NOMO-1 treated with DMSO at 0.1 percent for 48 hours (cell line): ENCODE measurements around the gene RAB11FIP4.
"Not testable (repeated sequence)": the region's sequence is repeated elsewhere in the genome, so short reads cannot be mapped to it uniquely, and the experiment has no call there.

ENCODE experiments used
- DNase-seq: peaks from one replicate; lab custom pipeline; 2025; ENCODE audit not compliant: unreplicated experiment; lab: John Stamatoyannopoulos, UW

The RAB11FIP4 gene

DNA sequence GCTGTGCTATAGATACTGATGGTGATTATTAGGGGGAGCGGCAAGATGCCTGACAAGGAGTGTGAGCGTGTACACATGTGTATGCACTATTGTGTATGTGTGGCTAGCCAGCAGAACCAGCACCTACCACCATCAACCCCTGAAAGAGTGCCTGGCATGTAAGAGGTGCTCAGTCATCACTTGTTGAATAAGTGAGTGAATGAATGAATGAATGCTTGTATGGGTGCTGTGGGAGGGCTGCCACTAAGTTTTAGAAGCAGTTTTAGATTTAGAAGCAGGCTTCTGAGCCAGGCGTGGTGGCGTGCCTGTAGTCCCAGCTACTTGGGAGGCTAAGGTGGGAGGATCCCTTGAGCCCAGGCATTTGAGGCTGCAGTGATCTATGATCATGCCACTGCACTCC is 37.0 kb downstream of the RAB11FIP4 start:
- no peak for DNase-seq

DNA sequence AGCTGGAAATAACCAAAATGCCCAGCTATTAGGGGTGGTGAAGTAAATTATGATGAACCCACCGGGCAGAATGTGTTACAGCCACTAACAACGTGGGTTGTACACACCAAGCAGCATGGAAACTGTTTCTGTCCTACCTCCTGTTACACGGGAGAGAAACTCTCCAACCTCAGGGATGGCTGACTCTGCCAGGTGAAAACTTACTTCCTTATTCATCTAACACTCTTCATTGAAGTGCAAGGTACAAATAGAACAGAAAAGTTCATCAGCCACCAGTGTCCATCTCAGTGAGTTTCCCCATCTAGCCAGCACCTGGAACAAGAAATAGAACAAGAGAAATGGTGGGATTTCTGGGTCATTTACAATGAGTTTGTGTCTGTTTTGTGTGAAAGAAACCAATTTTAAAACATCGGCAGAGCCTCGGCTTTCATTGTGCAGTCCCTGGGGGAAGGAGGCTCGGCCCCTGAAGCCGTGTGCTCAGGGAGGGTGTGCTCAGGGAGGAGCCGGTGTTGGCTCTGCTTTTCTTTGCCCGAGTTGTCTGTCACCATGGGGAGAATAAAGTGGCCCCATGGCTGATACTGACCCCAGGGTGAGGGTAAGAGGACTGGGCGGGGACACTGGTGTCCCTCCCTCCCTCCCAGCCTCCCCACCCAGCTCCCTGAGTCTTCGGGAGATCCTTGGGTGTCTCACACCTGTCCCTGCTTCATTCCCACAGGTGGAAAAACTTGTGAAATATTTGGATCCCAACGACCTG is 39.8 kb downstream of the RAB11FIP4 start:
- DNase-seq, result no peak

DNA sequence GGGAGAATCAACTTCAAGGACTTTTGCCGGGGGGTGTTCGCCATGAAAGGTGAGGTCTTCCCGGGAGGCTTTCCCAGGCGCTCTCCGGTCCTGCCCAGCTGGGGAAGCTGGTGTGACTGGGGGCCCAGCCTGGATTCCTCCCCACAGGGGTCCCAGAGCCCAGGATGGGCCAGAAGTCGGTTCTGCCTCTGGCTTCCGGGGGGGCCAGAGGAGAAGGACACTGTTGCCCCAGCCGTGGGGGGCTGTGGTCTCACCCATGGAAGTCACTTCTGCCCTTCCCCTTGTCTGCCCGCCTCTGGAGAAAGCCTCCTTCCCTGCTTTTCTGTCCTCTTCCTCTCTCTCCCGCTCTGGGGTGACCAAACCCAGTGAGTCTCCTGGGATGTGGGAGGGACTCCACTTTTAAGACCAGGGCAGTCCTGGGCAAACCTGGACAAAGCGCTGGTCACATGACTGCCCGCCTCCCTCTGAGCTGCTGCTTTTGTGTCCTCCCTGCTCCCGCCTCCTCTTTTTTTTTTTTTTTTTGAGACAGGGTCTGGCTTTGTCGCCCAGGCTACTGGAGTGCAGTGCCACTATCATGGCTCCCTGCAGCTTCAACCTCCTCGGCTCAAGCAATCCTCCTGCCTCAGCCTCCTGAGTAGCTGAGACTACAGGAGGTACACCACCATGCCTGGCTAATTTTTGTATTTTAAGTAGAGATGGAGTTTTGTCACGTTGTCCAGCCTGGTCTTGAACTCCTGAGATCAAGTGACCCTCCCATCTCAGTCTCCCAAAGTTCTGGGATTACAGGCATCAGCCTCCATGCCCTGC is 40.6 kb downstream of the RAB11FIP4 start:
- DNase-seq, result no peak

DNA sequence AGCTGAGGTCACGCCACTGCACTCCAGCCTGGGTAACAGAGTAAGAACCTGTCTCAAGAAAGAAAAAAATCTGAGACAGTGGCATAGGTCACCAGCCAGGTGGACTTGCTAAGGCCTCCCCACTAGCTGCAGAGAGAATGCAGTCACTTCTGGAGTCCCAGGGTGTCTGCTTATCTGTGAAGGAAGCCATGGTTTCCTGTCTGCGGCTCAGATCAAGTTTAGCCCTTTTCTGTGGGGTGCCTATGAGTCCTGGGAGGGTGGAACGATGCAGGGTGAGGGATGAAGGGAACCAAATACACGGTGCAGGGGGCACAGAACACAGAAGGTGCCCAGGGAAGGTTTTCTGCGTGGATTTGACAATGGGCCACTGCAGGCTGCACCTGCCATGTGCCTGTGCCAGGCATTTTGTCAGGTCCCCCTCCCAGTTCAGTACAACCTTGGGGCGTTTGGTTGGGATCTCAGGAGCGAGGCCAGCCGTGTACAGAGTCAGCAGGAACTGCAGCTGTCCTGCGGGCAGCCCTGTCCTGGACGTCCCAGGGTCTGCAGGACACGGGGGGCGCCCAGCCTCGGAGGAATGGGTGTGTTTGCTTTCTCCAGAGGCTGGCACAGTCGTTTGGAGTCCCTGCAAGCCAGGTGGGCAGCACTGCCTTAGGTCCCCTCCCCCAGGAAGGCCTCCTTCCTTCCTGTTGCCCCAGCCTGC is 41.8 kb downstream of the RAB11FIP4 start:
- DNase-seq, result no peak

DNA sequence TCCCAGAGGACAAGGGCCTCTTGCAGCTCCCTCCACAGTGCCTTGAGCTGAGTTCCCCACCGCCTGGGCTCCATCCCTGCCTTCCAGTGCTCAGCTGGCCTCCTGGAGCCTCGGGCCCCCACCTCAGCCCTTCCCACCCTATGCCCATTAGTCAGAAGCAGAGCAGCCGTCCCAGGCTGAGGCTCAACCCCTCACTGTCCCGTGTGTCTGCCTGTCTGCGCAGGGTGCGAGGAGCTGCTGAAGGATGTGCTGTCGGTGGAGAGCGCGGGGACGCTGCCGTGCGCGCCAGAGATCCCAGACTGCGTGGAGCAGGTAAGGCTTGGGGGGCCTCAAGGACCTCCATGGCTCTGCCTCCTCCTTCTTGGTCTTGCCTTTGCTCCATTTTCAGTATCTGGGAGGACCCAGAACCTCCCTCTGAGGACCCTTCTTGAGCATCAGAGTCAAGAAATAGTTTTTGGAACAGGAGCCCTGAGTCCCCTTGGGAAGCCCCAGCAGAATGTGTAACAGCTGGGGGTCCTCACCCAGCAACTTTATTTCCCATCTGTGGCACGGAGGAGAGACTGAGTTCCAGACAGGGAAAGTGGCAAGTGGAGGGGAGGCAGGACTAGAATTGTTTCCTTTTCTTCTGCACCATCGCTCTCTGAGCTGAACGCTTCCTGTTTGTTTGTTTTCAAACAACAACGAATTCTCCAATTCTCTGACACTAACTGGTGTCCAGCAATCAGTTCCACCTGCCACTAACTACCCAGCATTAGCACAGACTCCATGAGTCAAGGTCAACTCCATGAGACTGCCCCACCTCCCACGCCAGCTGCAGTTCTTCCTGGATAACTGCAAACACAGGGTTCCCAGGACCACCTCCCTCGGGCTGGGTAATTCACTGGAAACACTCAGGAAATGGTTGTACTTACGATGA is 42.6 kb downstream of the RAB11FIP4 start:
- DNase-seq, result no peak

DNA sequence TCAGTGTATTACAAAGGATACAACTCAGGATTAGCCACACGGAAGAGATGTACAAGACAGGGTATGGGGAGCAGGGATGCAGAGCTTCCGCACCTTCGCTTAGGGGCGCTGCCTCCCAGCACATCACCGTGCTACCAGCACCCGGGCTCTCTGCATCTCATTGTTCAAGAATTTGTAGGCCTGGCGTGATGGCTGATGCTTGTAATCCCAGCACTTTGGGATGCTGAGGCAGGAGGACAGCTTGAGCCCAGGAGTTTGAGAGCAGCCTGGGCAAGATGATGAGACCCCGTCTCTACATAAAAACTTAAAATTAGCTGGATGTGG is 43.2 kb downstream of the RAB11FIP4 start:
- no peak for DNase-seq

DNA sequence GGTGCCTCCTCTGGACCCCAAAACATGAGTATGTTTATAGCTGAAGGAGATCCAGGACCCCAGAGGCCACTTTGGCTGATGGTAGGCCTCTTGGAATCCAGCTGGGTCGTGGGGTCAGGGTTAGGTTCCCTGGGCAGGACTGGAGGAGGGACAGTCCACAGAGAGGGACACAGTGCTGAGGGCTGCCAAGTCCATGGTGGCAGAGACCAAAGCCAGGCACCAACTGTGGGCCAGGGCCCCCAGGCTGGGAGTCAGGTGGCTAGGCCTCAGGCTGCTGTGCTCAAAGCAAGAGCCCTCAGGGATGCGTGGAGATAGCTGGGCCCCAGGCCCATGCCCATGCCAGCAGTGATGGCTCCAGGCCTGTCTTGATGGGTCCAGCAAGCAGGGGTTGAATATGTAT is 44.1 kb downstream of the RAB11FIP4 start:
- no peak for DNase-seq

DNA sequence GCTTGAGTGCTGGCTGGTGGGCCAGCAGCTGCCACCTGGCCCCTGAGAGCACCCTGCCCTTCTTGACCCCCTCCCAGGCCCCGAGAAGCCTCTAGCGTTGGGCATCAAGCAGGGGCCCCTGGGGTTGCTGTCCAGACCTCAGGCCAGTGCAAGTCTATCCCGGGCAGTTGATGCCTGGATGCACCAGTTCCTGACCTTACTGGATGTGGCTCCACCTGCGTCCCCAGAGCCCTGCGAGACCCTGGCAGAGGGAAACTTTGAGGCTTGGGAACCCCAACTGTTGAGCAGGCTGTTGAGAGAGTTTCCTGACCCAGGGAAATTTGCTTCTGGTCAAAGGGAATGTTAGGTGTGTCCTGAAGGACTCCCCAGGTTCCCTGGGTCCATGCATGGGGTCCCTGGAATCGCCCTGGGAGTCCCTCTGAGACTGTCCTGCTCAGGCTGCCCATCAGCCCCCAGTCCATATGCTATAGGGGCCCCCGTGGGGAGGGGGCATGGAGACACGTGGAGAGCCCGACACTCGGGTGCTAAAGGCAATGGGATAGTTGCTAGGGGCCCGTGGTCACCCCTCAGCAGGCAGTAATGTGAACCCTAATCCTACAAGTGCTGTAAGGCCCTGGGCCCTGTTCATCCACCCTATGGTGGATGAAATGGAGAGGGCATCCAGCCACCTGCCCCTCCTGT is 46.4 kb downstream of the RAB11FIP4 start:
- DNase-seq, result no peak

DNA sequence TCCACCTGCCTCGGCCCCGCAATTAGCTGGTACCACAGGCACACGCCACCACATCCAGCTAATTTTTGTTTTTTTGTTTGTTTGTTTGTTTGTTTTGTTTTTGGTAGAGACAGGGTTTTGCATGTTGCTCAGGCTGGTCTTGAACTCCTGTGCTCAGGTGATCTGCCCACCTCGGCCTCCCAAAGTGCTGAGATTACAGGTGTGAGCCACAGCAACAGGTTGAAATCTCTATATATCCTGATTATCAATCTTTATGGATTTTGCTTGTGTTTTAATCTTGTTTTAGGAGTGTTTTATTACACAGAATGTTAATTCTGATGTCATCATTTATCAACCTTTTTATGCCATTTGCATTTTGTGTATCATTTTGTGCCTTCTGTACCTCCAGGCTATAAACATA is 48.2 kb downstream of the RAB11FIP4 start:
- no peak for DNase-seq

DNA sequence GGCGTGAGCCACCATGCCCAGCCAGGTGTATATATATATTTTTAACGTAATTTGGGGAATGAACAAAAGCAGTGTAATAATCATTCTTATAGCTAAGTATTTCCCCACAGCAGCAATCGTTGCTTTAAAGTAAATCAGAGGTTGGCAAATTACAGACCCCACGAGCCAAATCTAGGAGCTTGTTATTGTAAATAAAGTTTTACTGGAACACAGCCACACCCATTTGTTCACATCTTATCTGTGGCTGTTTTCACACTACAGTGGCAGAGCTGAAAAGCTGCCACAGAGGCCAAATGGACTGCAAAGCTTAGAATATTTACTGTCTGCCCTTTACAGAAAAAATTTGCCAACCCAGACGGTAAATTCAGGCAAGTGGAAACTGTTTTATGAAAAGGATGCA is 50.8 kb downstream of the RAB11FIP4 start:
- DNase-seq, result no peak

DNA sequence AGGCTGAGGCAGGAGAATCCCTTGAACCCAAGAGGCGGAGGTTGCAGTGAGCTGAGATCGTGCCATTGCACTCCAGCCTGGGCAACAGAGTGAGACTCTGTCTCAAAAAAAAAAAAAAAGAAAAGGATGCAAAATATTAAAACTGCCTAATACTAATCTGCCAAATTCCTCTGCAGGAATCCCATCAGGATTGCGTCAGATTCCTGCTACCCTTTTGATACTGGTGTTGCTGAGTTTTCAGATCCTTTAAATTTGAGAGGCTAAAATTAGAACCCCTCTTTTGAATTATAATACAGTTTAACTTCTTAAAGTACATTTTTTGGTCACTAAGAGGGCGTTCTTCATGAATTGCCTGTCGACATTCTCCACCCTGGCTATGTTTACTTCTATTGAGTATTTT is 51.4 kb downstream of the RAB11FIP4 start:
- DNase-seq, result not testable (repeated sequence)

DNA sequence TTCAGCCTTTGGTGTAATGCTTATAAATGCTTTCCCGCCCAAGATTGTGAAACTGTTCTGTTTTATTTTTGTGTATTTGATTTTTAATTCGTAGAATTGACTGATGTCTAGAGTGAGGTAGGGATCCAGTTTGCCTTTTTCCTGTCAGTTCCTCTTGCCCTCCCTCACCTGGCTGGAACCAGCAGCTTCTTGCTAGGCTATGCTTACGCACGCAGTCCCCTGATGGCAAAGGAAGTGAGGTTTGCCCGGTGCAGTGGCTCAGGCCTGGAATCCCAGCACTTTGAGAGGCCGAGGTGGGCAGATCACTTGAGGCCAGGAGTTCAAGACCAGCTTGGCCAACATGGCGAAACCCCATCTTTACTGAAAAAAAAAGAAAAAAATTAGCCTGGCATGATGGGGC is 51.9 kb downstream of the RAB11FIP4 start:
- DNase-seq, result no peak

DNA sequence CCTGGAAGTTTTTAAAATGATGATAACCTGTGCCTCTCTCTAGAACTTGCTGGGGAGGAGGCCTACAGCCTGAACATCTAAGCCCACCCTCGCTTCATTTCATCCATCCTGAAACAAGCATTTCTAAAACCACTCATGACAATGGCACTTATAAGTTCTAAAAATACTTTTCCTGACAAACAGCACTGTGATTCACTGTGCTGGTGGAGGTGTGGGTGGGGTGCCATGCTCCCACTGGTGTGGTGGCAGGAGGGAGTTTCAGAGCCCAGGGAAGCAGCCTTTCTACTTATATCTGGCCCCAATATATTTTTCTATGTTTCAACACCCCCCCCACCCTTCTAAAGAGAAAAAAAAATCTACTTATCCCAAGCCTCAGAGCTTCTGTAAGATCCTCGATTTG is 52.6 kb downstream of the RAB11FIP4 start:
- no peak for DNase-seq

DNA sequence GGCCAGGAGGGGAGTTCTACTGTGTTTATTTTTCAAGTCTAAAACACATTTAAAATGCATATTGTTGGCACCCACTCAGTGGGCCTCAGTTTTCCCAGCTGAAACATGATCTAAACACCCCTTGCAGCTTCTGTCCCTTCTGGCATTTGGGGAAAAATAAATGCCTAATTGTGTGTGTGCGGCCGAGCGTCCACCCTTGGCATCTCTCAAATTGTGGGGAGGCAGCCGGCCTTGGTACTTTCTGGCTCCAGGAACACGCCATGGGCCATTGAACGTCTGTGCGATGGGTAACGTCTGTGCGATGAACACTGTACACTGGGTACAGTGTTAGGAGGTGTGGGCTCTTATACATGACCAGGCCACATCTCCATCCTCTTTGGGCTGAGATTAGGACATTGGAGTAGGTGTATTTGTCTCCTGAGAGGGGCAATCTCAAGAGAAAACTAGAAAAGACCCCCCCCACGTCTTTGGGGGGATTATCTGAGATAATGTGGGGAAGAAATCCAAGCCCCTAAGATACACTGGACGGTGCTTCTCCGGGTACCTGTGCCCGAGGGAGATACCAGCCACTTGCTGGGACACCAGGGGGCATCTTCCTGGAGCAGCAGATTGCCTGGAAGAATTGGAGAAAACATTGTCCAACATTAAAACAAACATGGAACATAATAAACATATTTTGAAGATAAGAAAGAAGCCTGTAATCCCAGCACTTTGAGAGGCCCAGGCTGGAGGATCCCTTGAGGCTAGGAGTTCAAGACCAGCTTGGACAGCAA is 54.9 kb downstream of the RAB11FIP4 start:
- DNase-seq, result no peak

DNA sequence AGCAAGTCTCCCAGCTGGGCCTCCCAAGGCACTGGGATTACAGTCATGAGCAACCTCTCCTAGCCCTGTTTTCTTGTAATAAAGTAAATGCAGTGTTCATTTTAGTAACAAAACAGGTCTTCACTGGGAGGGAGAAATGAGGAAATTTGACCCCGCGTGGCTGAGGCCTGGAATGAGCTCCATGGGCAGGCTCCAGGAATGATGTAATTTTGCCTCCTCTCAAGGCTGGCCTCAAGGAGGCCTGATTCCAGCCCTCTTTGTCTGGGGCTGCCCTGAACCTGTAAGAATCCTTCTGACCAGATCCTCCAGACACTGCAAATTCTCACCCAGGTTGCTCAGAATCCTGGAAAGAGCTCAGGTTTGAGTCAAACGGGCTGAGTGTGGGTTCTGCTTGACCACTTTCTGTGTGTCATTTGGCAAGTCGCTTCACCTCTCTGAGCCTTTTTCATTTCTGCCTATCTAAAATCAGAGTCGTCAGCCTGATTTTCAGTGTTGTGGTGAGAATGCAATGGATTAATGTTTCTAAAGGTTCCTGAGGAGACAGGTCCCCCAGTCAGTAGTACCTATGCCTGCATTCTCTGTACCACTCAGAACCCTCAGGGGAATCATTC is 57.1 kb downstream of the RAB11FIP4 start:
- no peak for DNase-seq

DNA sequence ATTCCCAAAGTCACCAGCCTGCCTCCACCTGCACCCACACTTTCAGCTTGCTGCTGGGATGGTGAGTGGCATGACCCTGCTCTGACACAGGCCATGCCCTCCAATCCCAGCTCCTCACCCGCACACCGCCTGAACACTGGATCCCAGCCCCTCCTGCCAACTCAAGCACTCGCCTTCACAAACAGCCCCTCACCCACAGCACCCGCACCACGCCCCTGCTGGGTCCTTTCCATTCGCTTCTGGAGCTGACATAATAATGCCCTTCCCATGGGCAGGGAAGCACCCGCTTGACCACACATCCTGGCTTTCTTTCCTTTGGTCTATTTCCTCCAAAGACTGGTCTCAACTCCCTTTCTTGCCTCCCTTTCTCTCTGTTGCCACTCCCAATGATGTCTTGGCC is 57.6 kb downstream of the RAB11FIP4 start:
- no peak for DNase-seq

DNA sequence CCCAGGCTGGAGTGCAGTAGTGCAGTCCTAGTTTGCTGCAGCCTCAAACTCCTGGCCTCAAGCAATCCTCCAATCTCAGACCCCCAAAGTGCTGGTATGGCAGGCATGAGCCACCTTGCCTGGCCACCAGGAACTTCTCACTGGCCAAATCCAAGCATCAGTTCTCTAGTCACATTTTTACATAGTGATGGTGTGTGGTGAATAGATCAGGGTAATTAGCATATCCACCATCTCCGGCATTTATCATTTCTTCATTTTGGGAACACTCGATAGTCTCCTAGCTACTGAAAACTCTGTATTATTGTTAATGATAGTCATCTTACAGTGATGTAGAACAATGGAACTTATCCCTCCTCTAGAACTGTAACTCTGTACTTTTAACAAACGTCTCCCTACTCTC is 58.3 kb downstream of the RAB11FIP4 start:
- no peak for DNase-seq

DNA sequence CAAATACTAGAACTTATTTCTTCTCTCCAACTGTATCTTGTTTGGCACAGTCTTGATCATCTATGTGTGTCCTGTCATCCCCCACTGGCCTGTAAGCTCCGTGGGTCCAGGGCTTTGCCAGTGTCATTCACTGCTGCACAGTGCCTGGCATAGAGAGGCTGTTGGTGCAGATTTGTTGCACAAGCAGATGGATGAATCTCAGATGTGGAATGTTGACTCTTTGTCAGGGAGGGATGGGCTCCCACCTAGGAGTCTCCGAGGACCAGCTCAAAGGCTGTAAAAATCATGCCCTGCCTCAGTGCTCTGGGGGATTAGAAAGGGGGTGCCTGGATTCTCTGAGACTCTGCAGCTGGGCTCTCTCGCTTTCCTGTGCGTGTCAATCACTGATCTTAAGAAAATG is 60.6 kb downstream of the RAB11FIP4 start:
- DNase-seq, result no peak

DNA sequence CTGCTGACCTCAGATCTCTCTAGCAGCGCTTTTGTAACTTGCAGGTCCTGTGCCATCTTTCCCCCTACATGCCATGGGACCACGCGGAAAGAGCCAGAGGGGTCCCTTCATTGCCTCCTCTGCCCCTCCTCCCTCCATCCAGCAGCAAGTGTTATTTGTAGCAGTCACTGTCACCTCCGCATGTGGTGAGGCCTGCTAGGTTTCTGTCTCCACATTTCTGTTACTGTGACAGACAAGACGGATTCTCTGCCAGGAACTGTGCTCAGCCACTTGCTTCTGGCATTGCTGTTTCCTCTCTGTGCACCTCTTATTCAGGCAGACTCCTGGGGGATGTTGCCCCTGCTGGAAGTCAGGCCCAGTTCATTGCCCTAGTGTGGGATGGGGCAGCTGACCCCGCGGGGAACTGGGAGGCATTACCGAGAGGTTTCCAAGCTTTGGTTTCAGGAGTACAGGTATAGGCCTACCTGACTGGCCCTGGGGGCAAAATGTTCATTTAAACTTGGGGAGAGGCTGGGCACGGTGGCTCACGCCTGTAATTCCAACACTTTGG is 61.2 kb downstream of the RAB11FIP4 start:
- no peak for DNase-seq
